OCI-LY7 (cell line): Measurements from ENCODE around the gene MXD4.

Experiments
- CTCF ChIP-seq: fragments of 200-600 bp; sonication (generic); conservative IDR thresholded peaks from 2 replicates; pipeline ENCODE4 v1.5.1; 2014; ENCODE audit warnings: mild to moderate bottlenecking, antibody characterized with exemption, low read length, moderate library complexity, mixed read lengths
- EZH2phosphoT487 ChIP-seq: fragments of 200-600 bp; sonication (generic); IDR thresholded peaks from 2 replicates; pipeline ENCODE4 v1.6.1; 2018; ENCODE audit warnings: low read depth, borderline replicate concordance, mild to moderate bottlenecking, mixed run types, antibody characterized with exemption, low read length, moderate library complexity, mixed read lengths

- TF ChIP-seq CTCF (no peak), EZH2phosphoT487 (no peak)
Measured at GRCh38 chr4:2251795-2252529, 9.9 kb downstream of the MXD4 start.
